ENCODE data around the gene AREL1.

Gene AREL1

DNA sequence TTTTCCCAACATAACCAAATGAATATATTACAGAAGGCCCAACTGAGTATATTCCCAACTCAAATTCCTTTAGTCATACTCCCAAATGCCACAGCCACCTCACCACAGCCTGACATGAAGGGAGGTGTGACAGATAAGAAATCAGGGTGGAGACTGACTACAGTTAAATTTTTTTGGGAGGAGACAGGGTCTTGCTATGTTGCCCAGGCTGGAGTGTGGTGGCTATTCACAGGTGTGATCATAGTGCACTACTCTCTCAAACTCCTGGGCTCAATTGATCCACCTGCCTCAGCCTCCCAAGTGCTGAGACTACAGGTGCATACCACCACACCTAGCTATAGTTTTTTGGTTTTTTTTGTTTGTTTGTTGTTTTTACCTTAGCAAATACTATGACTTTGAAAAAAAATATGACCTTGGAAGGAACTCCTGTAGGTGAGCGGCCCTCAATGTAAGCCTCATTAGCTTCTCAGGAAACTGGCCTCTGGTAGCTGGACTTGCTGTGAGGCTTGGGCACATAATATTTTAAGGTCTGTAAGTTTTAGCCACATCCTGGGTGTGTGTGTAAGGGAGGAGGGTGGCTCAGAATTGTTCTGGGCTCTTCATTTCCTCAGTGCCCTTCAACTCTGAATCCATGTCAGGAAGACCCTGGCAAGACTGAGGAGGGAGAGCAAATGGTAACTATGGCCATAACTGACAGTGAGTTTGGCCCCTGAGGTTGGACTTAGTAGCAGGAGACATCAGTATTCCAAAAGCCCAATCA is 61.8 kb downstream of the AREL1 start:
- Histone ChIP-seq H3K4me1 (ENCODE audit: control insufficient read depth, low read length) (peaks cover 9% of the 10 kb centered on the region), H3K9me2 (replicated peaks; ENCODE audit: control insufficient read depth, low read length) (no peaks in the 10 kb centered on the region), H3F3A (ENCODE audit: control insufficient read depth, insufficient read depth) (no peaks in the 10 kb centered on the region), H3K4me2 (ENCODE audit: low read length) (no peak overlapping the region), H4K20me1 (ENCODE audit: control insufficient read depth, insufficient read depth, low read depth, low read length) (no peaks in the 10 kb centered on the region), H3K4me3 (ENCODE audit: low read length) (no peak overlapping the region), H3K9me3 (ENCODE audit: control insufficient read depth, insufficient read depth, low read length) (no peaks in the 10 kb centered on the region), H3K79me2 (ENCODE audit: control insufficient read depth, low read length) (no peaks in the 10 kb centered on the region), H3K27ac (ENCODE audit: low read depth, low read length) (no peak overlapping the region), H3K36me3 (ENCODE audit: control insufficient read depth, low read length) (no peaks in the 10 kb centered on the region), H3K27me3 (ENCODE audit: control insufficient read depth, low read length) (no peaks in the 10 kb centered on the region)
- TF ChIP-seq, protein P1, sequence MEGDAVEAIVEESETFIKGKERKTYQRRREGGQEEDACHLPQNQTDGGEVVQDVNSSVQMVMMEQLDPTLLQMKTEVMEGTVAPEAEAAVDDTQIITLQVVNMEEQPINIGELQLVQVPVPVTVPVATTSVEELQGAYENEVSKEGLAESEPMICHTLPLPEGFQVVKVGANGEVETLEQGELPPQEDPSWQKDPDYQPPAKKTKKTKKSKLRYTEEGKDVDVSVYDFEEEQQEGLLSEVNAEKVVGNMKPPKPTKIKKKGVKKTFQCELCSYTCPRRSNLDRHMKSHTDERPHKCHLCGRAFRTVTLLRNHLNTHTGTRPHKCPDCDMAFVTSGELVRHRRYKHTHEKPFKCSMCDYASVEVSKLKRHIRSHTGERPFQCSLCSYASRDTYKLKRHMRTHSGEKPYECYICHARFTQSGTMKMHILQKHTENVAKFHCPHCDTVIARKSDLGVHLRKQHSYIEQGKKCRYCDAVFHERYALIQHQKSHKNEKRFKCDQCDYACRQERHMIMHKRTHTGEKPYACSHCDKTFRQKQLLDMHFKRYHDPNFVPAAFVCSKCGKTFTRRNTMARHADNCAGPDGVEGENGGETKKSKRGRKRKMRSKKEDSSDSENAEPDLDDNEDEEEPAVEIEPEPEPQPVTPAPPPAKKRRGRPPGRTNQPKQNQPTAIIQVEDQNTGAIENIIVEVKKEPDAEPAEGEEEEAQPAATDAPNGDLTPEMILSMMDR (IDR thresholded peaks at IDR 0.05; ENCODE audit: low read depth, low read length, poor library complexity, severe bottlenecking), result no peak
- no peak for TF ChIP-seq EZH2phosphoT487 (IDR thresholded peaks at IDR 0.05; ENCODE audit: borderline replicate concordance, low read length)

DNA sequence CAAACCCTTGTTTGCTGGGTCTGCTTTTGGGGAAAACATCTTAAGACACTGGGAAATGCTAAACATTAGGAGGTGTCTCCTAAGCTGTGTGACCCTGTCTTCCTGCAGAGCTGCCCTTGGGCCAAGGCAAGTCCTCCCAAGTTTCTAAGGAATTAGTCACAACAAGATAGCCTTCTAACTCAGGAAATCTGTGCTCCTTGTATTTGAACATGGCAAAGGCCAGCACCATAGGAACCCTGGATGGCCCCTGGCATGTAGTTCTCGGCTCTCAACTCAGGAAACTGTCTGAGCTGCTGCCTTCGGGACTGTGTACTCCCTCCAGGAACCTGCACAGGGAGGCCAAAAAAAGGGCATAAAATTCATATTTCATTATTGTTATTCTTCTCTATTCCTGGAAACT is 63.2 kb downstream of the AREL1 start:
- TF ChIP-seq, protein P1 (IDR thresholded peaks at IDR 0.05; ENCODE audit: low read depth, low read length, poor library complexity, severe bottlenecking), result no peak
- TF ChIP-seq EZH2phosphoT487 (IDR thresholded peaks at IDR 0.05; ENCODE audit: borderline replicate concordance, low read length), result no peak

DNA sequence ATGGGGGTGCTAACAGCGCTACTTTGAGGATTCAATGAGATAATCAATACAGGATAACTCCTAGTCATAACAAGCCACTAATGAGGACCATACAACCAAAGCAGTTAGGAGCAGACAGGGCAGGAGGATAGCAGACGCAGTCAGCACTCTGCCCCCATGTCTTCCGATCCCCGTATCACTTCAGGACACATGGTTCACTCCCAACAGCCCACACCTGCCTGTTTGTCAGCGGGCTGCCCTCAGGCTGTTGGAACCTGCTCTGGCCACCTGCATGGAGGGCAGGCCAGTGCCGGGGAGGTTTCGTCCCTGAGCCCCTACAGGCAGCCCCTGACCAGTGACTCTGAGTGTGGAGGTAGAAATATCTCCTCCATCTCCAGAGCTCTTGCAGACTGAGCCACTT is 63.7 kb downstream of the AREL1 start:
- peaks cover 9% of the 10 kb centered on the region for H3K4me1 ChIP-seq (ENCODE audit: control insufficient read depth, low read length)
- TF ChIP-seq, protein P1 (IDR thresholded peaks at IDR 0.05; ENCODE audit: low read depth, low read length, poor library complexity, severe bottlenecking), result no peak
- no peak for TF ChIP-seq EZH2phosphoT487 (IDR thresholded peaks at IDR 0.05; ENCODE audit: borderline replicate concordance, low read length)
- H3K4me2 ChIP-seq (ENCODE audit: low read length), result no peak overlapping the region
- no peaks in the 10 kb centered on the region for H3K9me2 ChIP-seq (replicated peaks; ENCODE audit: control insufficient read depth, low read length)
- H3K27me3 ChIP-seq (ENCODE audit: control insufficient read depth, low read length), result no peaks in the 10 kb centered on the region
- no peaks in the 10 kb centered on the region for H3K36me3 ChIP-seq (ENCODE audit: control insufficient read depth, low read length)
- H4K20me1 ChIP-seq (ENCODE audit: control insufficient read depth, insufficient read depth, low read depth, low read length), result no peaks in the 10 kb centered on the region
- no peak overlapping the region for H3K27ac ChIP-seq (ENCODE audit: low read depth, low read length)
- H3F3A ChIP-seq (ENCODE audit: control insufficient read depth, insufficient read depth), result no peaks in the 10 kb centered on the region
- H3K79me2 ChIP-seq (ENCODE audit: control insufficient read depth, low read length), result no peaks in the 10 kb centered on the region
- no peaks in the 10 kb centered on the region for H3K9me3 ChIP-seq (ENCODE audit: control insufficient read depth, insufficient read depth, low read length)
- H3K4me3 ChIP-seq (ENCODE audit: low read length), result no peak overlapping the region

More for the DNA sequence above, 63.2 kb downstream of the AREL1 start:
- H3F3A ChIP-seq (ENCODE audit: control insufficient read depth, insufficient read depth), result no peaks in the 10 kb centered on the region
- H3K9me2 ChIP-seq (replicated peaks; ENCODE audit: control insufficient read depth, low read length), result no peaks in the 10 kb centered on the region
- H3K36me3 ChIP-seq (ENCODE audit: control insufficient read depth, low read length), result no peaks in the 10 kb centered on the region
- no peak overlapping the region for H3K27ac ChIP-seq (ENCODE audit: low read depth, low read length)
- no peaks in the 10 kb centered on the region for H4K20me1 ChIP-seq (ENCODE audit: control insufficient read depth, insufficient read depth, low read depth, low read length)
- H3K4me1 ChIP-seq (ENCODE audit: control insufficient read depth, low read length), result peaks cover 9% of the 10 kb centered on the region
- no peak overlapping the region for H3K4me2 ChIP-seq (ENCODE audit: low read length)
- H3K27me3 ChIP-seq (ENCODE audit: control insufficient read depth, low read length), result no peaks in the 10 kb centered on the region
- H3K79me2 ChIP-seq (ENCODE audit: control insufficient read depth, low read length), result no peaks in the 10 kb centered on the region
- no peak overlapping the region for H3K4me3 ChIP-seq (ENCODE audit: low read length)
- no peaks in the 10 kb centered on the region for H3K9me3 ChIP-seq (ENCODE audit: control insufficient read depth, insufficient read depth, low read length)
